Measurements from ENCODE around the gene TXLNA.

The TXLNA gene

GRCh38 chr1:32200226-32201010 lies 20.9 kb downstream of the TXLNA start, which contains the start of gene CCDC28B:
Gene CCDC28B (plus strand): TSS chr1:32200595. CDS start chr1:32201936, 1,341 bp downstream.
- TF ChIP-seq CTCF (IDR thresholded peaks at IDR 0.05): no peak
- peak within 1 kb of the TSS; percentile 2 for H3K27ac Mint-ChIP-seq
- H3K9me3 Mint-ChIP-seq: no peaks in the 10 kb centered on the region
- peaks cover 8% of the 10 kb centered on the region for H3K27me3 Mint-ChIP-seq (ENCODE audit: low read depth, poor library complexity)
- H3K36me3 Mint-ChIP-seq (ENCODE audit: low read depth): peaks cover 15% of the 10 kb centered on the region
- H3K4me1 Mint-ChIP-seq: peaks cover 70% of the 10 kb centered on the region
- peak; percentile 76 for DNase-seq
- H3K4me3 Mint-ChIP-seq: peak within 1 kb of the TSS; percentile 83

GRCh38 chr1:32201011-32201855 lies 21.8 kb downstream of the TXLNA start:
- Mint-ChIP-seq H3K4me3 (peak overlapping the region; percentile 83), H3K36me3 (ENCODE audit: low read depth) (peaks cover 12% of the 10 kb centered on the region), H3K4me1 (peaks cover 75% of the 10 kb centered on the region), H3K27me3 (ENCODE audit: low read depth, poor library complexity) (peaks cover 4% of the 10 kb centered on the region), H3K27ac (peak overlapping the region; percentile 37), H3K9me3 (no peaks in the 10 kb centered on the region)
- no peak for TF ChIP-seq CTCF (IDR thresholded peaks at IDR 0.05)
- peak; percentile 65 for DNase-seq

GRCh38 chr1:32204943-32205361 lies 25.5 kb downstream of the TXLNA start:
- peaks cover 57% of the 10 kb centered on the region for H3K4me1 Mint-ChIP-seq
- H3K36me3 Mint-ChIP-seq (ENCODE audit: low read depth): peaks cover 4% of the 10 kb centered on the region
- no peak for TF ChIP-seq CTCF (IDR thresholded peaks at IDR 0.05)
- peaks cover 4% of the 10 kb centered on the region for H3K27me3 Mint-ChIP-seq (ENCODE audit: low read depth, poor library complexity)
- no peaks in the 10 kb centered on the region for H3K9me3 Mint-ChIP-seq
- H3K4me3 Mint-ChIP-seq: peak overlapping the region; percentile 92
- H3K27ac Mint-ChIP-seq: no peak overlapping the region
- no peak for DNase-seq

- H3K9me3 Mint-ChIP-seq: no peaks in the 10 kb centered on the region
- H3K4me1 Mint-ChIP-seq: peaks cover 51% of the 10 kb centered on the region
- peak within 1 kb of the TSS; percentile 92 for H3K4me3 Mint-ChIP-seq
- peak; percentile 89 for DNase-seq
- TF ChIP-seq CTCF (IDR thresholded peaks at IDR 0.05): no peak
- H3K27me3 Mint-ChIP-seq (ENCODE audit: low read depth, poor library complexity): peaks cover 4% of the 10 kb centered on the region
- H3K27ac Mint-ChIP-seq: peak within 1 kb of the TSS; percentile 94
- peaks cover 4% of the 10 kb centered on the region for H3K36me3 Mint-ChIP-seq (ENCODE audit: low read depth)
Measured at GRCh38 chr1:32205401-32206370, 26.2 kb downstream of the TXLNA start, which contains the start of gene IQCC. Gene IQCC (plus strand): TSS chr1:32205671. CDS start chr1:32205682, 11 bp downstream.

GRCh38 chr1:32208469-32208868 lies 29.0 kb downstream of the TXLNA start:
- Mint-ChIP-seq H3K27ac (no peak overlapping the region), H3K36me3 (ENCODE audit: low read depth) (peaks cover 4% of the 10 kb centered on the region)
- no peak for DNase-seq

More at GRCh38 chr1:32208469-32208868, 29.0 kb downstream of the TXLNA start:
- Mint-ChIP-seq H3K4me1 (peaks cover 30% of the 10 kb centered on the region), H3K9me3 (no peaks in the 10 kb centered on the region), H3K4me3 (no peak overlapping the region), H3K27me3 (ENCODE audit: low read depth, poor library complexity) (peaks cover 7% of the 10 kb centered on the region)
- TF ChIP-seq CTCF (IDR thresholded peaks at IDR 0.05): no peak

Measured in nephron progenitor cell (in vitro differentiated cells).